GM21528 (cell line): ENCODE measurements around the gene GRIN3B.

Source experiments
- ATAC-seq: cut with Tn5 transposase; IDR thresholded peaks from one replicate; pipeline ENCODE4 v1.9.1; 2021; ENCODE audit warnings: mild to moderate bottlenecking, moderate library complexity; ENCODE audit not compliant: unreplicated experiment, low FRiP score

The GRIN3B gene

DNA sequence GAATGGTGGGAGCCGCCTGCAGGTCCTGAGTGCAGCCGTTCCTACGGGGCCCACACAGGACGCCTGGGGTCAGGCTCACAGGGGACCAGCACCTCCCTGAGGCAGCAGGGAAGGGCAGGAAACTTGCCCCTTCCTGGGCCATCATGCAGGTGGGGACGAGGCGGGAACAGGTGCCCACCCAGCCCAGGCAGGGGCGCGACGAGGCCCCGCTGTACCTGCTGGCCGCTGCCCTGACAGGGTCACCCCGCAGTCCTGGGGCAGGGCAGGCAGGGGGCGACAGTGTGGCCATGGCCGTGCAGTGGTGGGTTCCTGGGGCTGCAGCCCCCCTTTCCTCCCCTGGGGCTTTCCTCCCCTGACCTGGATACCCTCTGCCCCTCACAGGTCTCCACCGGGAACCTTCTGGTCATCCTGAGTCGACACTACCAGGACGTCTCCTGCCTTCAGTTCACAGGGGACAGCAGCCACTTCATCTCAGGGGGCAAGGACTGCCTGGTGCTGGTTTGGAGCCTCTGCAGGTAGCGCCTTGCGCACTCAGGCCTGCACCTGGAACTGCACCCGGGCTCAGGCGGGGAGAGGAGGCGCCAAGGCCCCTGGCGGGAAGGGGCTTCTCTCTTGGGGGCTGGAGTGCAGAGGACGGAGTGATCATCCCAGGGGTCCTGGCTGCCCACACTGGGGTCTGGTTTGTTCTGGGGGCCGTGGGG lies 10.7 kb upstream of the GRIN3B start:
- no peak for ATAC-seq

DNA sequence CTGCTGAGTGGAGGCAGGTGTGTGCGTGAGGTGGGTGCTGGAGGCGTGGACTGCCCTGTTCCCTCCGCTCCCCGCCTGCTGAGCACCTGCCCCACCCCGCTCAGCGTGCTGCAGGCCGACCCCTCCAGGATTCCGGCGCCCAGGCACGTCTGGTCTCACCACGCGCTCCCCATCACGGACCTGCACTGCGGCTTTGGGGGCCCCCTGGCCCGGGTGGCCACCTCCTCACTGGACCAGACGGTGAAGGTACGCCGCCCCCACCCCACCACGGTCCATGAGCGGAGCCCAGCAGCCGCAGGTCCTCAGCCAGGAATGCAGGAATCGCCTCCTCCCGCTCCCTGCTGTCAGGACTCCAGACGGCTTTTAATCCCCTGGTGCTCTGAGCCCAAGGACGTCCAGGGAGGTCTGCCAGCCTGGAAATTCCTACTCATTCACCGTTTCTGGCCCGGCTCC lies 10.1 kb upstream of the GRIN3B start:
- ATAC-seq, result no peak

DNA sequence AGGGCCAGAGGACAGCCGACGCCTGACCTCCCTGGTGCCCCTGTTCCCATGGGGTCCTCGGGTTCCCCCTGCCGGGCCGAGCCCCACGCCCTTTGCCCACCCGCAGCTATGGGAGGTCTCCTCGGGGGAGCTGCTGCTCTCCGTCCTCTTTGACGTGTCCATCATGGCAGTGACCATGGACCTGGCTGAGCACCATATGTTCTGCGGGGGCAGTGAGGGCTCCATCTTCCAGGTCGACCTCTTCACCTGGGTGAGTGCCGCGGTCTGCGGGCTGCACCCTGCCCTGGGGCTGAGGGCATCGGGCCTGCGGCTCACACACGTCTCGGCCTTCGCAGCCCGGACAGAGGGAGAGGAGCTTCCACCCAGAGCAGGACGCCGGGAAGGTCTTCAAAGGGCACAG lies 9.5 kb upstream of the GRIN3B start:
- no peak for ATAC-seq

DNA sequence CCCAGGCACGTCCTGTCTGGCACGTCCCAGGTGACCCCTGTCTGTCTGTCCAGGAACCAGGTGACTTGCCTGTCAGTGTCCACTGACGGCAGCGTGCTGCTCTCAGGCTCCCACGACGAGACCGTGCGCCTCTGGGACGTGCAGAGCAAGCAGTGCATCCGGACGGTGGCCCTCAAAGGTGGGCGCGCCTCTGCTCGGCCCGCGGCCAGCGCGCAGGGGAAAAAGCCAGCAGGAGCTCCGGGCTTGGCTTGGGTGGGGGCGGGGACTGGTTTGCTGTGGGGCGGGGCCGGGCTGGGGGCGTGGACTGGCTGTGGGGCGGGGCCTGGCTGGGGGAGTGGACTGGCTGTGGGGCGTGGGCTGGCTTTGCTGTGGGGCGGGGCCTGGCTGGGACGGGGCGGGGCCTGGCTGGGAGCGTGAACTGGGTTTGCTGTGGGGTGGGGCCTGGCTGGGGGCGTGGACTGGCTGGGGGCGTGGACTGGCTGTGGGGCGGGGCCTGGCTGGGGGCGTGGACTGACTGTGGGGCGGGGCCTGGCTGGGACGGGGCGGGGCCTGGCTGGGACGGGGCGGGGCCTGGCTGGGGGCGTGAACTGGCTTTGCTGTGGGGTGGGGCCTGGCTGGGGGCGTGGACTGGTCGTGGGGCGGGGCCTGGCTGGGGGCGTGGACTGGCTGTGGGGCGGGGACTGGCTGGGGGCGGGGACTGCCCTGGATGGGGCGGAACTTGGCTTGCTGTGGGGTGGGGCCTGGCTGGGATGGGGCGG lies 8.9 kb upstream of the GRIN3B start:
- ATAC-seq, result no peak

DNA sequence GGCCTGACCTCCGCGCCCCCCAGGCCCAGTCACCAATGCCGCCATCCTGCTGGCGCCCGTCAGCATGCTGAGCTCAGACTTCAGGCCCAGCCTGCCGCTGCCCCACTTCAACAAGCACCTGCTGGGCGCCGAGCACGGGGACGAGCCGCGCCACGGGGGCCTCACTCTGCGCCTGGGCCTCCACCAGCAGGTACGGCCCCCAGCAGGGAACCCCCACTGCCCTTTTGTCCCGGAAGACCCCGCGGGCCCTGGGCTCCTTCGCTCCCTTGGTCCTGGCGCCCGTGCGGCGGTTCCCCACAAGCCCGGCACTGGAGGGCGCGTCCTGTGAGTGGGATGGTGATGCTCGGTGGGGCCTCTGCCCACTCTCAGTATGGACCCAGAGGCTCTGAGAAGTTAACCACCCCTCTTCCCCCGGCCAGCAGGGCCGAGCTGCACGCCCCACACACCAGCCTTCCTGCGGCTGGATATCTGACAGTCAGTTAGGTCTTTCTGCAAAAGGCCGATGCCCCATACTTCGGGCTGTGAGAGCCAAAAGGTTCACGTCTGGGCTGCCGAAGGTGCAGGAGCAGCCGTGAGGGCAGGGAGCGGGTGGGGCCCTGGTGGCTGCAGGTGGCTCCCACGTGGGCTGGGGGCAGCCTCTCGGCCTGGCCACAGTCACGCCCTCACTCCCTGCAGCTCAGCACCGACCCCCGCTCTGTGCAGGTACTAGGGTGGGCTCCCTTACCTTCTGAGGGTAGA lies 8.1 kb upstream of the GRIN3B start:
- no peak for ATAC-seq

DNA sequence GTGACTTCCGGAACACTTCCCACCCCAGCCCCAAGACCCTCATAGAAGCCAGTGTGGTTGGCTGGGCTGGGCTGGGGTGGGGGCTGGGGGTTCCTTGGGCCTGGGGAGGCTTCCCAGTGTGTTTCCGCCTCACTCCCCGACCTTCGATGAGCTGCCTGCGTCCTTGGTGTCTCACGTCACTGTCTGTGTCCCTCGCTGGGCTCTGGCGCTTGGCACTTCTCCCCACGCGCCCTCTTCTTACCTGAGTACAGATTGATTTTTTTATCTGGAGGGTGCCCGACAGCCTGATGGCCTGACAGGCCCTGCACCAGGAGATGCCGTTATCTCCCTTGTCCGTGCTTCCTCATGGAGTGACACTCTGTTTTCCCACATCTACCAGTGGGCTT lies 7.6 kb upstream of the GRIN3B start:
- no peak for ATAC-seq

DNA sequence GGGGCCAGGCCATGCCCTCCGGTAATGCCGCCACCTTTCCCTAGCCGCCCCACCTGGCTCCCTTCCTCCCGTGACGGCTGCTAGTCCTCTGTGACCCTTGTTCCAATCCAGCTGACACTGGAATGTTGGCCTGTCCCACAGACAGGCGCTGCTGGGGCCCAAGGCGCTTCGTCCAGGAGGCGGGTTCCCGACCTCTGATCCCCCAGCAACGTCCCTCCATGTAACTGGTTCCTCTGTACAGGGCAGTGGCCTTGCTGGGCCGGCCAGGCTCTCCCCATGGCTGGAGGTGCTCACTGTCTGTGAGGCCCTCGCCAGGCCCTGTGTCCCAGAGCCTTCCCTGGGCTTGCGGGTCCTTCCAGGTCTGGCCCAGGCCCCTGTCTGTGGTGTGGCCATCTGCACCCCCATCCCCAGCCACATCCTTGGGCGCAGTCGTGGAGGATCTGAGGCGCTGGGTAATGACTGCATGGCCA lies 6.8 kb upstream of the GRIN3B start:
- no peak for ATAC-seq

DNA sequence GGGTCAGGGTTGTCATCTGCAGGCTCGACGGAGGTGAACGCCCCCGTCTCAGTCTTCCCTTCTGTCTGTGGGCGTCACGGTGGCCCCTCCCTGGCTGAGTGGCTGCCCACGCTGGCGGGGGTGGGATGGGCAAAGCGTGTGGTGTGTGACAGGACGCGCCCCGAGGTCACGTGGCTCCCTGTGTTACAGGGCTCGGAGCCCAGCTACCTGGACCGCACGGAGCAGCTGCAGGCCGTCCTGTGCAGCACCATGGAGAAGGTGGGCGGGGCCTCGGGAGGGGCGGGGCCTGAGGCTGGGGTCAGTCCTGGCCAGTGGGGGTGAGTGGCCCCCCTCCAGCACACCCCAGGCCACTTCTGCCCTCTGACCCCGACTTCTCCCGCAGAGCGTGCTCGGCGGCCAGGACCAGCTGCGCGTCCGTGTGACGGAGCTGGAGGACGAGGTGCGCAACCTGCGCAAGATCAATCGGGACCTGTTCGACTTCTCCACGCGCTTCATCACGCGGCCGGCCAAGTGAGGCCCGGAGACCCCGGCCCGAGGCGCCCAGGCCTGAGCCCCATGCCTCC lies 6.3 kb upstream of the GRIN3B start:
- ATAC-seq, result no peak

DNA sequence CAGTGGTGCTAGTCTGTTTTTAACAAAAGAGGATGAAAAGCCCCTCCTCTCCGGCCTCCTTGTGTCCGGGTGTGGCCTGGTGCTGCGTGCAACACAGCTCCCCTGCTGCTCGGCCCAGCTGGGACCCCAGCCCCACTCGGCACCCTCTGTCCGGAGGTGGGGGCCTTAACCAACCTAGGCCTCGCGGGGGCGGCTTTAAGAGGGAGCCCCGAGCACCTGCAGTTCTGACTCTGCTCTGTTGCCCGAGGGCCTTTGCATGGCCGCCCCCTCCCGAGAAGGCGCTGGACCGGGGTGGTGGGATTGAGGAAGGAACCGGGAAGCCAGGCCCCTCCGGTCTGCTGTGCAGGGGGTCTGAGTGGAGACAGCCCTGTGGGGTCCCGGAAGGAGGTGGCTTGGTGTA lies 5.7 kb upstream of the GRIN3B start:
- no peak for ATAC-seq

DNA sequence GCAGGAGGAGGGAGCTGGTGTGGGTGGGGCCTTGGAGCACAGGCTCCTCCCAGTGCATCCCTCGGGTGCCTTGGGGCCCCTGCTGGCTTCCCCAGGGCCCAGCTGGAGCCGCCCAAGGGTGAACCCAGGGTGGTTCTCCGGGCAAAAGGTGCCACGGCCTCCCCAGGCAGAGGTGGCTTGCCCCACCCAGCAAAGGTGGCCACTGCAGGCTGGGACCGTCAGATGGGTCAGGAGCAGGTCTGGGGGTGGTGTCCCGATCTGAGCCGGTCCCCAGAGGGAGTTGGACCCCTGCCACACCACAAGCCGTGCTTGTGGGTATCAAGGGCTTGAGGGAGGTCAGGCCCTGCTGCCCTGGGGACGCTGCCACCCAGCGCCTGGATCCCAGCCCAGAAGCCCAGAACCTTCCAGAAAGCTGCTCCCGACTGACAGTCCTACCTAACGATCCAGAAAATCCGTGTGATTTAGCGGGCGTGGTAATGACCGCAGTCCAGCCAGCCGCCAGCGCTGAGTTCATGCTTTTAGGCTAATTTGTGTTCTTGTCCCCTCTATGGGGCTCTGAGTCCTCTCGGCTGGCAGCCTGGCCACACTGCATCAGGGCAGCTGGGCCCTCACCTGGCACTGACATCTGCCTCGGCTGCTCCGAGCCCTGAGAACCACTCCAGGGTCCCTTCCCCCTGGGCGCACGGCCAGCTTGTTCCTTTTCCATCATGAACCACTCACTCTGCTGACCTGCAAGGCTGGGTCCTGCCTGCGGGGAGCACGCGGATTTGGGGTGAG lies 5.0 kb upstream of the GRIN3B start:
- ATAC-seq, result no peak

DNA sequence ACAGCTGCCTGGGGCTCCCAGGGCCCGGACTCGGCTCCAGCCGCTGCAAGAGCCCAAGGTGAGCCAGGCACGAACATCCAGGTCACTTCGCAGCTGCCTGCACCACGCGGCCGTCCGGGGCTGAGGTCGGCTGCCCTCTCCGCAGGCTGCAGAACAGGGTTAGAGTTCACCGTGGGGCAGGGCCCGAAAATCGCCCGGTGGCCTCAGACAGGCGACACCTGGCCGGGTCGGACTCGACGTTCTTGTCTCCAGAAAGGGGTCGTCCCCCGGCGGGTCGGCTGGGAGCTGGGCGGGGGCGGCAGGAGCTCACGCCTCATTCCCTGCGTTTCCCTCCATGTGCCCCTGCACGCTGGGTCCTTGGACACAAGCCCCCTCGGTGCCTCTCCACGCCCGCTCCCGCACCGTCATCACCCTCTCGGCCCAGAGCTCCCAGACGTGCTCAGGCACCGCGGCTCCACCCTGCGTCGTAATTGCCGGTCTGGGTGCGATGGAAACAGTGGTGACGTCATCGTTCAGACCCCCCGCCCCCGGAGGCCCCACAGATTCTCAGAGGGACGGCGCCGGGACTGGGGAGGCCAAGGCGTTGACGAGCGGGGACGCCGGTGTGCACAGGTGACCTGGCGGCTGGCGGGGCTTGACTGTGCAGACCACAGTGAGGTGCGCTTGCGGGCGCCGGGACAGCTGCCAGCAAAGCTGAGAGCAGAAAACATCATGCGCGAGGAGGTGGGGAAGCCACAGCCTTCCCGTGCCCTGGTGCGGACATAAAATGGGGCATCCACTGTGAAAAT lies 4.0 kb upstream of the GRIN3B start:
- no peak for ATAC-seq

DNA sequence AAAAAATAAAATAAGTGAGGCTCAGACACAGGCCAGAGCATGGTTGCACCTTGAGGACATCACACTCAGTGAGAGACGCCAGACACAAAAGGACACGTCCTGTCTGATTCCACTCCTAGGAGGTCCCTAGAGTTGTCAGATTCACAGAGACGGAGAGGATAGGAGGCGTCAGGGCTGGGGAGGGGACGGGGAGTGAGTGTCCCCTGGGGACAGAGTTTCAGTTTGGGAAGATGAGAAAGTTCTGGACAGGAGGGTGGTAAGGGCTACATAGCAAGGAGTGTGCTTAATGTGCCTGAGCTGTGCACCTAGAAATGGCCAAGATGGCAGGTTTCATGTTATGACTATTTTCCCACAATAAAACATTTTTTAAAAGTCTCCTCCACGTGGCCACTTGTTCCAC lies 2.2 kb upstream of the GRIN3B start:
- ATAC-seq, result no peak

DNA sequence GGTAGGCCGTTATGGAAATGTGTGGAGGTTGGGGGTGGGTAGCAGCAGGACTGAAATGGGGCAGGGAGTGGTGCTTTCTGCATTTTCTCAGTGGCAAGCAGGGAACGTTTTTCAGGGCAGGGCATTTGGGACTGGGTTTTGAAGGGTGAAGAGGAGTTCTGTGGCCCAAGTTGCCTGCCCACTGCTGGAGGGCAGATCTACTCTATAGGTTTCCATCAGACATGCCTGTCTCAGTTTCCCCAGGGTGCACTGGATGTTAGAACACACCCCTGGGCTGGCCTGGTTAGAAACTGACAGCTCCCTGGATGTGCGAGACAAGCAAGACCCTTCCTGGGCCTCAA lies 870 bp upstream of the GRIN3B start:
- no peak for ATAC-seq

DNA sequence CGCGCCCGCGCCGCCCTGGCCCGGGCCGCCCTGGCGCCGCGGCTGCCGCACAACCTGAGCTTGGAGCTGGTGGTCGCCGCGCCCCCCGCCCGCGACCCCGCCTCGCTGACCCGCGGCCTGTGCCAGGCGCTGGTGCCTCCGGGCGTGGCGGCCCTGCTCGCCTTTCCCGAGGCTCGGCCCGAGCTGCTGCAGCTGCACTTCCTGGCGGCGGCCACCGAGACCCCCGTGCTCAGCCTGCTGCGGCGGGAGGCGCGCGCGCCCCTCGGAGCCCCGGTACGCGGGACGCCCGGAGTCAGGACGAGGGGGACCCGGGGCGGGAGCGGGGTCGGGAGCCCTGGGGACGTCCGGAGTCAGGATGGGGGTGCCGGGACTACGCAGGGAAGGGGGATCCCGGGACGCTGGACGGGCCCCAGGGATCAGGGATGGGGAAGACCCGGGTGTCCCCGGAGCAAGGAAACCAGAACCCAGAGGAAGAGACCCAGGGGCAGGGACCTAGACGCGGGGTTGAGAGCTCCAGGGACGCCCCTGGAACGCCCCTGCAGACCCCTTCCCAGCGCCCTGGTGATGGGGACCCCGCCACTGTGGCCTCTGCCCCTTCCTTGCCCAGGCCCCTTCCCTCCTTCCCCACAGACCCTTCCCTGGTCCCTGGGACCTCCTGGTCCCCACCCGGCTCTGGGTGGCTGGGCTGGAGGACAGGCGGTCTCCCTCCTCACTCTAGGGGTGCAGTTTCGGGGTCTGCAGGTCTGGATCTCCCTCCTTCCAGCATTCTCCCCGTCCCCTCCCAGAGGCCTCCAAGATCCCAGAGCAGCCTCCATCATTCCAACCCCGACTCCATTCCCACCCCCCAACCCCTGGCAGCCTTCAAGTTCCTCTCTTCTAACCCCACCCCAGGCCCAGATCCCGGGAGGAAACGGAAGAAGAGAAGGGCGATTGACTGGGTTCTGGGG lies 645 bp downstream of the GRIN3B start:
- no peak for ATAC-seq

DNA sequence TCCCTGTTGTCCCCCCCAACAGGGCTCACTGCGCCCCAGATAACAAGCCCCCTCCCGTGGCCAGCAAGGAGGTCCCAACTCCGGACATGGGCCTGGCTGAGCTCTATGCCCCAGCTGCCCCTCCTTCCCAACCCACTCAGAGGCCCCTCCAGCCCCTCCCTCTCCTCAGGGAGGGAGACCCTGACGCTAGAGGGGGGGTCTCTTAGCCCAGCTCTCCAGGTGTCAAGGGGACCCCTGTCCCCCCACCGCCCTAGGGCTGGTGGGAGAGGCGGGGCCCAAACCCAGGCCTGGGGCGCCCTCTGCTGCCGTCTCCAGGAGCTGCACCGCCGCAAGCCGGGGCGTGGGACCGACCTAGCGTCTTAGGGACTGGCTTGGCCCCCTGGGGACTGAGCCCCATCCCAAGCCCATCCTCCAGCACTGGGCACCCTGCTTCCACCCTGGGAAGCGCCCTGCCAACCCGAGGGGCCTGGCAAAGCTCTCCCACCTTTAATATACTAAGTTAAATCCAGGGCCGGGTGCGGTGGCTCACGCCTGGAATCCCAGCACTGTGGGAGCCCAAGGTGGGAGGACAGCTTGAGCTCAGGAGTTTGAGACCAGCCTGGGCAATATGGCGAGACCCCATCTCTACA lies 1.4 kb downstream of the GRIN3B start:
- no peak for ATAC-seq

DNA sequence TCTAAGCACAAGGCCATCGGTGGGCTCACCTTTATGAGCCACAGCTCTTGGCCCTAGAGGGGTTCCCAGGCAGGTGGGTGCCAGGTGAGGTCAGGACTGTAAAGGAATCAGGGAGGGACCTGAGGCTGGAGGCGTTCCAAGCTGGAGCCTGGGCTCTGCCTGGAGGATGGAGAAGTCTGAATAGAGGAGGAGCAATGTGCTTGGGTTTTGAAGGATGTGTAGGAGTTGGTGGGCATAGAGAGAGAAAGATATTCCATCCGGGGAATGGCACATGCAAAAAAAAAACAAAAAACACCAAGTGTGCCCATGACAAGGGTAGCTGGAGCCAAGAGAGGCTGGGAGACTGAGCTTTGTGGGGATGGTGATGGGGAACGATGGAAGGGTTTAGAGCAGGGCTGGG lies 2.4 kb downstream of the GRIN3B start:
- ATAC-seq, result no peak

DNA sequence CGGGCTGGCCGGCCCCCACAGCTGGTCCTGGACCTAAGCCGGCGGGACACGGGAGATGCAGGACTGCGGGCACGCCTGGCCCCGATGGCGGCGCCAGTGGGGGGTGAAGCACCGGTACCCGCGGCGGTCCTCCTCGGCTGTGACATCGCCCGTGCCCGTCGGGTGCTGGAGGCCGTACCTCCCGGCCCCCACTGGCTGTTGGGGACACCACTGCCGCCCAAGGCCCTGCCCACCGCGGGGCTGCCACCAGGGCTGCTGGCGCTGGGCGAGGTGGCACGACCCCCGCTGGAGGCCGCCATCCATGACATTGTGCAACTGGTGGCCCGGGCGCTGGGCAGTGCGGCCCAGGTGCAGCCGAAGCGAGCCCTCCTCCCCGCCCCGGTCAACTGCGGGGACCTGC lies 3.1 kb downstream of the GRIN3B start:
- no peak for ATAC-seq

DNA sequence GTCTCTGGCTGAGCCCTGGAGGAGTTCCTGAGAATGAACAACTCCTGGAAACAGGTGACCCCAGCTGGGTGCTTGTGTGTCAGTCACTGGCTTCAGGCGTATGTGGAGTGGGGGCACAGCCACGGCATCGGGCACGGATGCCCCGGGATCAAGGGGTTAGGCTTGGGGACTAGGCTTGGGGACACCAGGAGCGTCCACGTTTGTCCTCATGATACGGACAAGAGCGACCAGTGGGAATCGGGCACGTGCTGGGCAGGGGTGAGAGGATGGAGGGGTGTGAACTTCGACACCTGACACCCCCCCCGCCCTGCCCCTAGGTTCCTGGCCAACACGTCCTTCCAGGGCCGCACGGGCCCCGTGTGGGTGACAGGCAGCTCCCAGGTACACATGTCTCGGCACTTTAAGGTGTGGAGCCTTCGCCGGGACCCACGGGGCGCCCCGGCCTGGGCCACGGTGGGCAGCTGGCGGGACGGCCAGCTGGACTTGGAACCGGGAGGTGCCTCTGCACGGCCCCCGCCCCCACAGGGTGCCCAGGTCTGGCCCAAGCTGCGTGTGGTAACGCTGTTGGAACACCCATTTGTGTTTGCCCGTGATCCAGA lies 4.1 kb downstream of the GRIN3B start:
- ATAC-seq, result no peak
